ENCODE measurements around the gene CDC73.

DNA sequence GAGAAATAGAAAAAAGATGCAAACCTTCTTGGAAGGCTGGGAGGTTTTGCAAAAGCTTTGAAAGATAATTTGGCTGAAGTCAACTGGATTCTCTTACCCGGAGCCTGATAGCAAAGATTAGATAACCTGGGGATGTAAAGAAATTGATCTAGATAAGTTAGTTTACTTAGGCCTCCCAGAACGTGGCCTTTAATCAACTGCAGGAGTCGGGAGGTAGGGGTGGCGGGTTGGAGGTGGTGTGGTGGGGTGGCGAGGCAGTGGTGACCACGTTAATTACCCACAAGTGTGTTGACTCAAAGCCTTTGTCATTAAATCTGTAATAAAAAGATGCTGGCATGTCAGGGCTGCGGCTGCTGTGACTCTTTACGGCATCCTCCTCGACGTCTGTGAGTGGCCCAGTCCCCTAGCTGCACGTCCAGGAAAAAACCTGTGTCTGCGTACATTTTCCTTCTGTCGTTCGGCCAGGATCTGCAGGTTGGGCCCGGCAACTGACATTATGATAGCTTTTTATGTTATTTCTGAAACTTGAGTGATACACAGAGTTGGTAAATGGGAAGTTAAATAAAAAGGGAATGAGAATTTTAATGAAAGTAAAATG, 115.6 kb downstream of the CDC73 start:
- TF ChIP-seq CTCF (IDR thresholded peaks at IDR 0.05) (no peak), EZH2 (IDR thresholded peaks at IDR 0.05) (no peak), EZH2phosphoT487 (IDR thresholded peaks at IDR 0.05) (no peak)
